Ecto neural progenitor cell (in vitro differentiated cells): ENCODE results near the gene CCDC102A.

Experiments used
- DNase-seq: peaks from one replicate; pipeline ENCODE4 v3.0.0-alpha.2; 2018; ENCODE audit warnings: low spot score

CCDC102A gene

DNA sequence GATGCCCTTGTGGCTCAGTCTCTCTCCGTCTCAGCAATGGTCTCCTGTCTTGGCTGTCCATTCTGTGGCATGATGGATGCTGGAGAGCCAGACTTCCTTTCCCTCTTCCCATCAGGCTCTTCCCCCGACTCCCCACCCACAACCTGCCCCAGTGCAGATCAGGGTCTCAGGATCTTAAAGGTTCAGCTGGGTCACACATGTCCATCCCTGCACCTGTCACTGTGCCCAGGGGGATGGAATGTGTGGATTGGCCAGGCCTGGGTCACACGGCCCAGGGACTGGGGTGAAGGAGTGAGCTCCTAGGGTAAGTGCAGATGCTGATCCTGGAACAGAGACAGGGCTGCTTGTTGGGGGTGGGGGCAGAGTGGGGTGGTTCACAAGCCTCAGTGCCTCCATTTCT, 29.1 kb upstream of the CCDC102A start:
- no peak for DNase-seq

GRCh38 chr16:57564571-57565270, 28.4 kb upstream of the CCDC102A start:
- no peak for DNase-seq

GRCh38 chr16:57563761-57564160, 27.4 kb upstream of the CCDC102A start:
- DNase-seq = no peak

DNA sequence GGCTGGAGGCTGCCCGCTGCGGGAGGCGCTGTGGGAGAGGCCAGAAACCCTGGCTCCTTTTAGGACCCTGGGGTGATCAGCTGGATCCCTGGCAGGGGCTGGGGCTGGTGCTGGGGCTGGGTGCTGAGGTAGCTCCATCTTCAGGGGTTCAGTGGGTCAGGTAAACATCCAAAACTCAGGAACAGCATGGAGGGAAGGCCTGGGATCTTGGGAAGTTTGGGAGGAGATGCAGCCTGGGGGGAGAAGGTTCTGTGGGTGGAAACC, 27.0 kb upstream of the CCDC102A start:
- no peak for DNase-seq

DNA sequence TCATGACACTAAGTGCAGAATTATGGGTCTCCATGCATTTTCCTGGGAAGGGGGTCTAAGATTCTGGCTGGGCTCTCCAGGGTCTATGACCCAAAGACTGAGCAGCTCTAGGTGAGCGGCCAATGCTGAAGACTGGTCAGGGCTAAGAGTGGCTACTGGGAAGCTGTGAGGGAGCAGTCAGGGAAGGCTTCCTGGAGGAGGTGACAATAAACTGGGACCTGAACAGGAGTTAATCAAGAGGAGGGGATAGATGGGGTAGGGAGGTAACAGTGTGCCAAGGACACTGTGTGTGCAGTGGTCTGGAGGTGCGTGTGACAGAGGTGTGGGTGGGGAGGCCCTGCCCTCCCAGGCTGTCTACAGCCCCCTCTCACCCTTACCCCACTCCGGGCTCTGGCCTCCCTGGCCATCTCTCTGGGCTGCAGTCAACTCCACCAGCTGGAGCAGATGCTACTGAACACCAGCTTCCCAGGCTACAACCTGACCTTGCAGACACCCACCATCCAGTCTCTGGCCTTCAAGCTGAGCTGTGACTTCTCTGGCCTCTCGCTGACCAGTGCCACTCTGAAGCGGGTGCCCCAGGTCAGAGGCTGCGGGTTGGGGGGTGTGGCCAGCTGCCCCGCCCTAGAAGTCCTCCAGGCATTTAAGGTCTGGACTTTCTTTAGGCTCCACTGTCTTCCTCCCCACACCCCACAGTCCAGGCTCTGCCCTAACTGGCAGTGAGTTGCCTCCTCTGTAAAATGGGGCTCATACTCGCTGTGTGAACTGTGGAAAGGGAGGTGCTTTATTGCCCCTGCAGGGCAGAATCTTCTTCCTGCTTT, 26.5 kb upstream of the CCDC102A start:
- DNase-seq = no peak

DNA sequence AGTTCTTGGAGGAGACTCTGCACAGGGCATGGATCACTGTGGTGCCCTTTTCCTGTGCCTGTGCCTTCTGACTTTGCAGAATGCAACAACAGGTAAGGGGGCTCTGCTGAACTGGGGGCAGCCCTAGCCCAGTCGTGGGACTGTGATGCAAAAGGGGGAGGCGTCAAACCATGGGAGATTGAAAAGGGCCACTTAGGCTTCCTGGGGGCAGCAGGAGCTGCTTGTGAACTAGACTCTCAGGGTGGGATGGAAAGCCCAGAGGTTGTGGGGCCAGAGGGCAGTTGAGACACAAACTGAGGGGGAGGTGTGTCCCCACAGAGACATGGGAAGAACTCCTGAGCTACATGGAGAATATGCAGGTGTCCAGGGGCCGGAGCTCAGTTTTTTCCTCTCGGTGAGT, 25.7 kb upstream of the CCDC102A start:
- DNase-seq = no peak

GRCh38 chr16:57559072-57559790, 22.9 kb upstream of the CCDC102A start:
- no peak for DNase-seq

DNA sequence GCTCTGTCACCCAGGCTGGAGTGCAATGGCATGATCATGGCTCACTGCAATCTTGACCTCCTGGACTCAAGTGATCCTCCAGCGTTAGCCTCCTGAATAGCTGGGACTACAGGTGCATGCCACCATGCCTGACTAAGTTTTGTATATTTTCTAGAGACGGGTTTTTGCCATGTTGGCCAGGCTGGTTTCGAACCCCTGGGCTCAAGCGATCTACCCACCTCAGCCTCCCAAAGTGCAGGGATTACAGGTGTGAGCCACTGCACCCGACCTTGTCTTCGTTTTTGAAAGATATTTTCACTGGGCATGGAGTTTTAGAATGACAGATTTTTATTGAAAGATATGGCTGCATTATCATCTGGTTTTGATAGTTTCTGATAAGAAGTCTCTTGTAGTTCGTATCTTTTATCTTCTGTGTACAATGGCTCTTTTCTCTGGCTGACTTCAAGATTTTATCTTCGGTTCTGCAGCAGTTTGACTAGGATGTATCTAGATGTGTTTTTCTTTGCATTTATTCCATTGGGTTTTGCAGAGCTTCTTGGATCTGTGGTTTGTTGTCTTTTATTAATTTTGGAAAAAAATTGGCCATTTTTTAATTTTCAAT, 20.7 kb upstream of the CCDC102A start:
- no peak for DNase-seq

- DNase-seq = no peak
Measured at GRCh38 chr16:57555831-57556230, 19.5 kb upstream of the CCDC102A start.

GRCh38 chr16:57551057-57551456, 14.7 kb upstream of the CCDC102A start:
- DNase-seq = no peak

- no peak for DNase-seq
Measured at GRCh38 chr16:57549730-57550129, 13.4 kb upstream of the CCDC102A start.

GRCh38 chr16:57548408-57548807, 12.0 kb upstream of the CCDC102A start:
- DNase-seq = no peak

- DNase-seq = peak; percentile 24
Measured at GRCh38 chr16:57547524-57547923, 11.2 kb upstream of the CCDC102A start.

DNA sequence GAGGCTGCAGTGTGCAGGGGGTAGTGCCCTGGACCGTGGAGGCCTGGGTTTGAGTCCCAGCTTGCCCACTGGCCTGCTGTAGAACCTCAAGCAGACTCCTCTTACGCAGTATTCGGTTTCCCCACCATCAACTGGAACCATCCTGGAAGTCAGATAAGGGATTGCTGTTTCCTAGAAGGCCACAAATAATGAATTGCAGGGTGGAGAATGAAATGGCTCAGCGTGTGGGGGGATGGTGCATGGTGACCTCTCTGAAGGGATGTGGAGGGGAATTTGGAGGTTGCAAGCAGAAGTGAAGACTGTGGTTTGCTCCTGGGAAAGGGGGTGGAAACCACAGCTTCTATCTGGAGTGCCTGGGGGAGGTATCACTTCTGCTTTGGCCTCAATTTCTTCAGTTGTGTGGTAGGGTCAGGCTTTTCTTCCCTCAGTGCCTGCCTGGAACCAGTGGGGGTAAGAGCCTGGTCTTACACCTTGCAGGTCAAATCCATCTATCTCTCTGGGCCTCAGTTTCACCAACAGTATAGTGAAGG, 7.8 kb upstream of the CCDC102A start:
- peak; percentile 21 for DNase-seq

GRCh38 chr16:57541754-57542435, 5.5 kb upstream of the CCDC102A start:
- peak; percentile 32 for DNase-seq

DNA sequence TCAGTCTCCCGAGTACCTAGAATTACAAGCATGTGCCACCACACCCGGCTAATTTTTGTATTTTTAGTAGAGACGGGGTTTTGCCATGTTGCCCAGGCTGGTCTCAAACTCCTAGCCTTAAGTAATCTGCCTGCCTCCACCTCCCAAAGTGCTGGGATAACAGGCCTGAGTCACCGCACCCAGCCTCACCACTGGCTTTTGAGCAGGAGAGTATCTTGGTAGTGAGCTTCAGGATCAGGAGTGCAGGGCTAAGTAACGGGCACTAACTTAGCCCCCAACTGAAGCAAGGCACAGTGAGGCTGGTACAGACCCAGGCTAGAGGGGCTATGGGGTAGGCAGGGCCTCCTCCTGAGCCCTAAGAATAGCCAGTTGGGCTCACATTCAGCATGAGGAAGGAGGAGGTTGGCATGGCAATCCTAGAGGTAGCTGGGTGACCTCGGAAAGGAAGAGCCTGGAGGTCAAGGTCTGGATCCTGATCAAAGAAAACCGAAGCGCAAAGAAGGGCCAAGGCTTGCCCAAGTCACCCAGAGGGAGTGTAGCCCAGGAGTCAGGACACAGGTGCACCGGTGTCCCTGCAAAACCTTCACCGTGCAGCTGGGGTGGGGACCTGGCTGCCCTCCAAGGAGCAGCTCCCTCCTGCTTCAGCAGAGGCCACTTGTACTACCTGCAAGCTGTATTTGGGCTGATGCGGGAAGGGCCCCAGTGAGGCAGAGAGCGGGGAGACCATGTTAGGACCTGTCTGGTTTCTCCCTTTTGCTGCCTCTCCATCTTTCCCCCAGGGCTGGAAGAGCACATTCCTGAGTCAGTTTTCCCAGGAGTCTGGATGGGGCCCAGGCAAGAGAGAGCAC, 4.8 kb upstream of the CCDC102A start:
- DNase-seq = peak; percentile 44

GRCh38 chr16:57540387-57540786, 4.0 kb upstream of the CCDC102A start:
- DNase-seq = peak; percentile 39

DNA sequence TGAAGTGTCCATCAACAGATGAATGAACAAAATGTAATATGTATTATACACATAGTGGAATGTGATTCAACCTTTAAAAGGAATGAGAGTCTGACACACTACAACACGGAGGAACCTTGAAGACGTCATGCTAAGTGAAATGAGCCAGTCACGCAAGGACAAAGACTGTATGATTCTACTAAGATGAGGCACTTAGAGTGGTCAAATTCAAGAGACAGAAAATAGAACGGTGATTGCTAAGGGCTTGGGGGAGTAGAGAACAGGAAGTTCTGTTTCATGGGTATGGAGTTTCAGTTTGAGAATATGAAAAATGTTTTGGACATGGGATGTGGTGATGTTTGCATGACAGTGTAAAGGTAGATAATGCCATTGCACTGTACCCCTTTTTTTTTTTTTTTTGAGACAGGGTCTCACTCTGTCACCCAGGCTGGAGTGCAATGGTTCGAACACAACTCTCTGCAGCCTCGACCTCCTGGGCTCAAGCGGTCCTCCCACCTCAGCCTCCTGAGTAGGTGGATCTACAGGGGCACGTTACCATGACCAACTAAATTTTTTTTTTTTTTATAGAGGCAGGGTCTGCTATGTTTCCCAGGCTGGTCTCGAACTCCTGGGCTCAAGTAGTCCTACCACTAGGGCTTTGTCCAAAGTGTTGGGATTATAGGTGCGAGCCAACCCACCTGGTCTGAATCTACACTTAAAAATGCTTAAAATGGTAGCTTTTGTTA, 2.9 kb upstream of the CCDC102A start:
- DNase-seq = peak; percentile 3

- peak; percentile 41 for DNase-seq
Measured at GRCh38 chr16:57538235-57538721, 1.9 kb upstream of the CCDC102A start.
